ENCODE results near the gene IGSF9.

GRCh38 chr1:159977364-159978106, 32.1 kb upstream of the IGSF9 start:
- TF ChIP-seq NRF1 (conservative IDR thresholded peaks at IDR 0.05; ENCODE audit: low read depth, low read length) (no peak), BACH1 (IDR thresholded peaks at IDR 0.05; ENCODE audit: borderline replicate concordance) (no peak), TAF1 (IDR thresholded peaks at IDR 0.05; ENCODE audit: borderline replicate concordance, low read depth, low read length) (no peak), TARDBP (IDR thresholded peaks at IDR 0.05; ENCODE audit: borderline replicate concordance) (no peak), RCOR1 (conservative IDR thresholded peaks at IDR 0.05; ENCODE audit: low read depth, low read length) (no peak), PKNOX1 (IDR thresholded peaks at IDR 0.05) (no peak), CTCF (IDR thresholded peaks at IDR 0.05 in 2 of 3, conservative IDR thresholded peaks at IDR 0.05 in 1 of 3; ENCODE audit: control insufficient read depth in 2 of 3, extremely low read depth in 1 of 3, insufficient read depth in 1 of 3, low read depth in 3 of 3, low read length in 3 of 3) (no peak), SP1 (IDR thresholded peaks at IDR 0.05; ENCODE audit: low read depth, low read length) (no peak), MEF2A (IDR thresholded peaks at IDR 0.05; ENCODE audit: insufficient read depth, low read depth, low read length) (no peak), SRF (IDR thresholded peaks at IDR 0.05; ENCODE audit: low read depth in 2 of 2, low read length in 2 of 2) (no peak), REST (IDR thresholded peaks at IDR 0.05; ENCODE audit: low read depth, low read length) (no peak), POLR2A (IDR thresholded peaks at IDR 0.05; ENCODE audit: low read depth, low read length) (no peak), SREBF2 (IDR thresholded peaks at IDR 0.05; ENCODE audit: low read length) (no peak)
